ENCODE data around the gene PARP9.

The PARP9 gene

GRCh38 chr3:122564155-122564912 lies at the start of gene PARP9, which contains the start of gene DTX3L:
Gene PARP9 (minus strand): TSS chr3:122564300. CDS start chr3:122559620, 4,680 bp downstream.
Gene DTX3L (plus strand): TSS chr3:122564338. CDS start chr3:122564427, 89 bp downstream.
- TF ChIP-seq CTCF (IDR thresholded peaks at IDR 0.05; ENCODE audit: low read length, missing control alignments), result no peak
- peak within 1 kb of the TSS; percentile 81 for H3K4me3 ChIP-seq (replicated peaks; ENCODE audit: low read depth, low read length)
- DNase-seq (ENCODE audit: low read depth), result peak; percentile 73

GRCh38 chr3:122612696-122613095 lies 48.6 kb upstream of the PARP9 start:
- H3K4me3 ChIP-seq (replicated peaks; ENCODE audit: low read depth, low read length), result no peak overlapping the region
- no peak for DNase-seq (ENCODE audit: low read depth)

GRCh38 chr3:122609798-122610559 lies 45.9 kb upstream of the PARP9 start:
- peak; percentile 78 for DNase-seq (ENCODE audit: low read depth)
- H3K4me3 ChIP-seq (replicated peaks; ENCODE audit: low read depth, low read length), result no peak overlapping the region
- TF ChIP-seq CTCF (IDR thresholded peaks at IDR 0.05; ENCODE audit: low read length, missing control alignments), result no peak

More at GRCh38 chr3:122612696-122613095, 48.6 kb upstream of the PARP9 start:
- no peak for TF ChIP-seq CTCF (IDR thresholded peaks at IDR 0.05; ENCODE audit: low read length, missing control alignments)

GRCh38 chr3:122608916-122609315 lies 44.8 kb upstream of the PARP9 start:
- no peak for DNase-seq (ENCODE audit: low read depth)
- TF ChIP-seq CTCF (IDR thresholded peaks at IDR 0.05; ENCODE audit: low read length, missing control alignments), result no peak
- no peak overlapping the region for H3K4me3 ChIP-seq (replicated peaks; ENCODE audit: low read depth, low read length)

- H3K4me3 ChIP-seq (replicated peaks; ENCODE audit: low read depth, low read length), result no peak overlapping the region
- DNase-seq (ENCODE audit: low read depth), result no peak
- TF ChIP-seq CTCF (IDR thresholded peaks at IDR 0.05; ENCODE audit: low read length, missing control alignments), result no peak
Measured at GRCh38 chr3:122606330-122606729, 42.2 kb upstream of the PARP9 start.

GRCh38 chr3:122603056-122603455 lies 39.0 kb upstream of the PARP9 start:
- H3K4me3 ChIP-seq (replicated peaks; ENCODE audit: low read depth, low read length), result no peak overlapping the region
- no peak for TF ChIP-seq CTCF (IDR thresholded peaks at IDR 0.05; ENCODE audit: low read length, missing control alignments)
- DNase-seq (ENCODE audit: low read depth), result no peak
